ENCODE data around the gene FBXO2.

- TF ChIP-seq POLR2A (IDR thresholded peaks at IDR 0.05; ENCODE audit: low read depth, low read length) (no peak), POLR2AphosphoS5 (IDR thresholded peaks at IDR 0.05; ENCODE audit: low read depth, low read length) (no peak), TAF1 (IDR thresholded peaks at IDR 0.05; ENCODE audit: low read depth, low read length) (no peak), SPI1 (IDR thresholded peaks at IDR 0.05; ENCODE audit: low read depth, low read length) (no peak), PAX5 (IDR thresholded peaks at IDR 0.05; ENCODE audit: insufficient read depth, low read length, severe bottlenecking) (no peak)
Measured at GRCh38 chr1:11674488-11674887, 20.3 kb upstream of the FBXO2 start.
